ENCODE measurements around the gene TXNRD1. TPM values are rescaled to one million over a fixed set of nuclear protein-coding genes. Genes with fewer than 3 reads are reported as not detected.

Gene TXNRD1
- total and polyA plus RNA-seq, 2 of the 8 experiments (the other 6 are each of a cell fraction or from before 2014, with no cell fraction given), result 56.8 to 127 TPM

- no peak for TF ChIP-seq CHD7 (IDR thresholded peaks at IDR 0.05; ENCODE audit: insufficient replicate concordance, low read length)
- no peak for TF ChIP-seq SUZ12 (IDR thresholded peaks at IDR 0.05; ENCODE audit: low read length)
- TF ChIP-seq ASH2L (IDR thresholded peaks at IDR 0.05; ENCODE audit: low read length), result no peak
- TF ChIP-seq POU5F1 (IDR thresholded peaks at IDR 0.05; ENCODE audit: low read depth, low read length), result no peak
- TF ChIP-seq MAX (IDR thresholded peaks at IDR 0.05), result no peak
Measured at GRCh38 chr12:104323899-104324298, 108.3 kb downstream of the TXNRD1 start (continued).

Data from H1 (cell line).